IPS-20b (cell line): ENCODE results near the gene LAMP1.
"Not testable (repeated sequence)": the region's sequence is repeated elsewhere in the genome, so short reads cannot be mapped to it uniquely, and the experiment has no call there.

ENCODE experiments used
- H3K27ac ChIP-seq: one replicate; pipeline ENCODE4 v1.5.1; 2013; ENCODE audit warnings: low read length
- H3K27me3 ChIP-seq: 2 replicates; pipeline ENCODE4 v1.6.1; 2013; ENCODE audit warnings: mild to moderate bottlenecking, low read length, inconsistent platforms; ENCODE audit not compliant: insufficient read depth
- H3K36me3 ChIP-seq: 2 replicates; pipeline ENCODE4 v1.6.1; 2013; ENCODE audit warnings: low read depth, mild to moderate bottlenecking, inconsistent platforms, low read length, moderate library complexity; ENCODE audit not compliant: insufficient read depth
- H3K4me1 ChIP-seq: 2 replicates; pipeline ENCODE4 v1.6.1; 2013; ENCODE audit warnings: mild to moderate bottlenecking, control low read depth, inconsistent platforms, low read length, moderate library complexity; ENCODE audit not compliant: insufficient read depth
- H3K4me3 ChIP-seq: 2 replicates; pipeline ENCODE4 v1.5.1; 2013; ENCODE audit warnings: mild to moderate bottlenecking, low read length, inconsistent platforms
- H3K9ac ChIP-seq: 2 replicates; pipeline ENCODE4 v1.6.1; 2013; ENCODE audit warnings: low read depth, mild to moderate bottlenecking, inconsistent platforms, low read length, moderate library complexity
- H3K9me3 ChIP-seq: 2 replicates; pipeline ENCODE4 v1.6.1; 2013; ENCODE audit warnings: mild to moderate bottlenecking, low read depth, low read length, inconsistent platforms; ENCODE audit not compliant: insufficient read depth

The LAMP1 gene

GRCh38 chr13:113371701-113372100, 74.7 kb downstream of the LAMP1 start:
- H3K27ac ChIP-seq, H3K9ac ChIP-seq, H3K9me3 ChIP-seq, H3K36me3 ChIP-seq, H3K27me3 ChIP-seq, H3K4me3 ChIP-seq, H3K4me1 ChIP-seq: not testable (repeated sequence)
